NCI-H69 (cell line): ENCODE results near the gene TMC5.
"Not testable (repeated sequence)": the region's sequence is repeated elsewhere in the genome, so short reads cannot be mapped to it uniquely, and the experiment has no call there.

Experiments used
- DNase-seq: peaks from one replicate; lab custom pipeline; 2025; lab: John Stamatoyannopoulos, UW

Gene TMC5

DNA sequence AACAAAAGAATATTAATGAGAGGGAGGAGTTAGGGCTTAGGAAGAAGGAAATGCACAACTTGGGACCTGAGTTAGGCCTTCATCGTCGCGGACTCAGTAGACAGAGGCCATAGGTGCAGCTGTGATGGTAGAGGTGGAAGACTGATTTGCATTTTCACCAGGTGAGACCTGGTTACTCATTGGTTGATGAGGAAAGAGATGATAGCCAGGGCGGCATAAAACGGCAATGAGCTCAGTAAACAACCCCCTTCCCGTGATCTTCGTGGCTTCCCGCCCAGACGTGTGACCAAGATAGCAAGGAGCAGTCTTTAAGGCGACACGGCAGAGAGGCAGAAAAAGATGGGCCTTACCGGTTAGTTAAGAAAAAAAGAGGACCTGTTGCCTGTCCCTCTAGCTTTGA lies at the start of gene TMC5:
Gene TMC5, plus strand, starts transcription at position 244 of the 400 bp plus-strand sequence. CDS start 22,156 bp downstream, outside the sequence.
- DNase-seq: no peak

GRCh38 chr16:19372541-19372940 lies 45.1 kb upstream of the TMC5 start:
- not testable (repeated sequence) for DNase-seq

GRCh38 chr16:19374402-19374801 lies 43.3 kb upstream of the TMC5 start:
- no peak for DNase-seq

DNA sequence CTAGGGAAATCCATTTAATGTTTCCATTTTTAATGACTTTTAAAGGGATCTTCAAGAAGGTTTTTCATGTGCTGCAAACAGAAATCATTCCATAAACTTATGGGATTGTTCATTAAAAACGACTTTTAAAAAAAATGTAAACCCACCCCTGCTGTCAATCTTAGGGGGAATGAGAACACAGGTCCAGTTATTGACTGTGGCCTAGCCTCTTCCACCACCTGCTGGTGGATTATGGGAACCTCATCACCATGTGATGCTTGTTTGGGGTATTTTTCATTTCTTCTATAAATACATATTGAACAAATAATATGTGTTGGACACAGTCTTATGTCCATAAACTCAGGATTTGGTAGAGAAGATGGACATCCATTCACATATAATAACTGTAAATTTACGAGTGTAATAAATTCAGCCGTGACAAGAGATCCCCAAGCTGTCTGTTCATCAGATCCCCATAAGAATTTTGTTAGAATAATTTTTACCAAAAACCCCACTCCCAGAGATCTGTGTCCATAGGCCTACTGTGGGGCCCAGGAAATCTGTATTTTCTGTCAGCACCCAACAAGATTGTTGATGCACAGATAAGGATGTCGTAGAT lies 42.0 kb upstream of the TMC5 start:
- DNase-seq: peak; percentile 78

- DNase-seq: peak; percentile 19
Measured at GRCh38 chr16:19377864-19378263, 39.8 kb upstream of the TMC5 start.

- DNase-seq: no peak
Measured at GRCh38 chr16:19378511-19378910, 39.2 kb upstream of the TMC5 start.

- DNase-seq: peak; percentile 55
Measured at GRCh38 chr16:19379838-19380237, 37.8 kb upstream of the TMC5 start.

- DNase-seq: peak; percentile 55
Measured at GRCh38 chr16:19380328-19380727, 37.4 kb upstream of the TMC5 start.

DNA sequence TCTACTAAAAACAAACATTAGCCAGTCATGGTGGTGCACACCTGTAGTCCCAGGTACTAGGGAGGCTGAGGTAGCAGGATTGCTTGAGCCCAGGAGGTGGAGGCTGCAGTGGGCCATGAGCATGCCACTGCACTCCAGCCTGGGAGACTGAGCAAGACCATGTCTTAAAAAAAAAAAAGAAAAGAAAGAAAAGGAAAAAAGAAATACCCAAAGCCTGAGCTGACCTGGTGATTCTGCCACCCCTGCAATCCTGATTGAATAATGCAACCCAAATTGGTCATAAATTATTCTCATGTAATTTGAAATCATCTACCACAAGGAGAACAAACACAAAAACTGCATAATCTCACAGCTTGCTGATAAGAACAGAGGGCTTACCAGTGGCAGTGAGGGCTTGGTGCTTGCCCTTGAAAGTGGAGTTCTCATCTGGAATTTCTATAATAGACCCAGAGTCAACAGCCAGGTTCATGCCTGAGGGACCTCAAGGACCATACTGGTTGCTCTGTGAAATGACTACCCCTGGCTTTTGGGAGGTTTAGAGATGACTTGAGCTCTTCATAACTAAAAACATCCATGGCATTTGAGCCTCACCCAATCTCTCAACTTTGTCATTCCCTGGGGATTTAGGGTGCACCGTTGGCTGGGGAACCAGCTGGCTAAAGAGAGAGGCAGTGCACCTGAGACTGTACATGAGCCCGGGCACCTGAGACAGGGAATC lies 35.4 kb upstream of the TMC5 start:
- peak; percentile 67 for DNase-seq

DNA sequence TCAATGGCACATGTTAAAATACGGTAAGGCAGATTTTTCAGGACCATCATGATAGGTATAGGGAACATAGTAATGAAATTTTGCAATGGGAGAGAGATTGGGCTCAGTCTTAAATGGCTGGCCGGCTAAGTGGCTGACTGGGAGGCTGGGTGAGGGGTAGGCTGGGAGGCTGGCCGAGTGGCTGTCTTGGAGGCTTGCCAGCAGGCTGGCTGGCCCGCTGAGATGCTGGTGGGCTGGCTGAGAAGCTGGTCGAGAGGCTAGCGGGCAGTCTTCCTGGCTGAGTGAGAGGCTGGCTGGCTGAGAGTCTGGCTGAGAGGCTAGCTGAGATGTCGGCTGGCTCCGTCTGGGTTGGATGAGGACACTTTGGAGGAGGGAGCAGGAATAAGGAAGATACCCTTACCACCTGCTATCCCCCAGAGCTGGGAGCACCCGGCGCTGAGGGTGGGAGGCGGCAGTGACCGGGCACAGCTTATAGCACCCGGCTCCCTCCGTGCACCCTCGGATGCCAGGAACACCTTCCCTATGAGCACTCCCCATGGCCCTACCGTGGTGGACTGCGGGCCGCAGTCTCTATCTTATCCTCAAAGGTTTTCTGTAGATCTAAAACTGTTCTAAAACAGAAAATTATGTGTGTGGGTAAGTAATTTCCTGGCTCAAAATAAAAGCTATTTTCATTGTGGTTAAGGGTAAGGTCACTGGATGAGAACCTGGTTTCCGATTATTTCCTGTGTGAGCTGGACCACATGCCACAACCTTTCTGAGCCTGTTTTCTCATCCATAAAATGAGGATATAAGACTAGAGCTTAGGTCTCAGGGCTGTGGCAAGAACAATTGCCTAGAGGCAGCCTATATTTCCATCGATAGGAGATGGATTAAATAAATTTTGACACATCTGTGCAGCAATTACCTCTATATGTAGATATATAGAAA lies 34.5 kb upstream of the TMC5 start:
- peak; percentile 89 for DNase-seq

DNA sequence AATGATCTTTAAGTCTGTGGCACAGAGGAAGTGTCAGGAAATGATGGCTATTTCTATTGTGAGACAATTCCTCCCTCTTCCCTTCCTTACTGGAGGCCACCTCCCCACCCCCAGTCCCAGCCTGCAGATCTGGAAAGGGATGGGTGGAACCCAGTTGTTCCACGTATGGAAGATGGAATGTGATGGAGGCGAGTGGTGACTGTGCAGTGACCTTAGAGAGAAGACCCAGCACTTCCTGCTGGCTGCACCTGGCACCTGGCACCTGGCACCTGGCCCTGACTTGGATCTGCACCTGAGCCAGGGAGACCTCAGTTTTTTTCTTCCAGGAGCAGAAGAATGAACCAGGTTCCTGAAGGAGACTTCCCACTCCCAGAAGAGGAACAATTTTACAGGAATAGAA lies 33.0 kb upstream of the TMC5 start:
- DNase-seq: peak; percentile 89

- DNase-seq: no peak
Measured at GRCh38 chr16:19386525-19386924, 31.2 kb upstream of the TMC5 start.

DNA sequence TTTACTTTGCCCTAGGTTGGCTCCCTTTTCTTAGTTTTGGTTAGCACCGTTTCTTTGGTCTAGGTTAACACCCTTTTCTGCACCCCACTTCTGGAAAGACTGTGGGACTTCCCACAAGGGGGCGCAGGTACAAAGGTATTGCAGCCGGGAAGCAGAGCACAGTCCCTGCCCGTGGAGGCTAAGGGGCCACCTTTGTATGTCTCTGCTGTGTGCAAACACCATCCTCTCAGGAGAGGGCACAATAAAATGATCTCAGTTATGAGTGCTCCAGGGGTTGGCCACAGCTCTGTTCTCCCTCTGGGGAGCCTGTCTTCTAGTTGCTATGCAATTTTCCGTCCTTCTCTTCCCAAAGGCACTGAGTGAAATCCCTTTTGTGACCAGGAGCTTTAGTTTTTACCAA lies 28.4 kb upstream of the TMC5 start:
- DNase-seq: peak; percentile 95

- not testable (repeated sequence) for DNase-seq
Measured at GRCh38 chr16:19391185-19391776, 26.4 kb upstream of the TMC5 start.

- no peak for DNase-seq
Measured at GRCh38 chr16:19392352-19392751, 25.3 kb upstream of the TMC5 start.

GRCh38 chr16:19393226-19394111 lies 24.2 kb upstream of the TMC5 start:
- DNase-seq: no peak

DNA sequence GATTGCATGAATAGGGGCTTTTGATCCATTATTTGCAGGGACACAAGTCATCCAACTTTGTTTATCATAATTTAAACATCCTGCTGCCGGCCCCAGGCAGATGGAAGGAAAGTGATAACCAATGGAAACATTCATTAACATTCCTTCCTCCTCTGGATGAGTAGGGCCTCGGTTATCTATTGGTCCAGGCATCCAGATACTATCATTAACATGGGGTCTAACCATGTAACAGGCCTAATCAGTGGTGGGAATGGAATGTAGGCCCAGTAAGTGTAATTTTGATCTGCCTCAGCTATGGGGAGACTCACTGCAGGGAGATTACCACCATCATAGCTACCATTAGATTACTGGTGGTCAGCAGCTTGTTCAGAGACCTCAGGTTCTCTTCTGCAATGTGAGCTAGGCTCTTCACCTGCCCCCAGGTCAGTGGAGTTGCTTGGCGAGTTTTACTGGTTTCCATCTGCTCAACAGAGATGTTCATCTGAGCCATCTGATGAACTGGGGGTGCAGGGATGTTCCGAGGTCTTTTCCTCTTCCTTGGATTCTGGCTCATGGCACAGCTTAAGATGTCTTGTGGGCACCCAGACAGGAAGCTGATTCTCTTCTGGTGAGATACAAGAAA lies 21.9 kb upstream of the TMC5 start:
- not testable (repeated sequence) for DNase-seq

DNA sequence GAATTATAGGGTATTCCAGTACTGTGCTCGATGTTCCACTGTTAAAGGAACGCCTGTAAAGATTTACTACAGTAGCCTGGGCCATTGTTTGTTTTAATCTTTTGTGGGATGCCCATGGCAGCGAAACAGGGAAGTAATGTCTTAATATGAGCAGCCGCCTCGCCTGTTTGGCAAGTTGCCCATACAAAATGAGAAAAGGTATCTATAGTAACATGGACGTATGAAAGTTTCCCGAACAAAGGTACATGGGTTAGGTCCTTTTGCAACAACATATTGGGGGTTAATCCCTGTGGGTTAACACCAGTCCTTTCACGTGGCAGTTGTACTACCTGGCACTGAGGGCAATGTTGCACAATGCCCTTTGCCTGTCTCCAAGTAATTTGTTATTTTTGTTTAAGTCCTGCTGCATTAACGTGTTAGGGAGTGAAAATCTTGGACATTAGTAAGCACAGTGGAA lies 21.1 kb upstream of the TMC5 start:
- DNase-seq: peak; percentile 95

GRCh38 chr16:19397373-19397772 lies 20.3 kb upstream of the TMC5 start:
- not testable (repeated sequence) for DNase-seq

GRCh38 chr16:19400711-19401110 lies 17.0 kb upstream of the TMC5 start:
- peak; percentile 48 for DNase-seq
